ENCODE results near the gene MAD1L1.
A peak's percentile ranks its signal among the peaks of the same experiment; 100 is the strongest.

The MAD1L1 gene

DNA sequence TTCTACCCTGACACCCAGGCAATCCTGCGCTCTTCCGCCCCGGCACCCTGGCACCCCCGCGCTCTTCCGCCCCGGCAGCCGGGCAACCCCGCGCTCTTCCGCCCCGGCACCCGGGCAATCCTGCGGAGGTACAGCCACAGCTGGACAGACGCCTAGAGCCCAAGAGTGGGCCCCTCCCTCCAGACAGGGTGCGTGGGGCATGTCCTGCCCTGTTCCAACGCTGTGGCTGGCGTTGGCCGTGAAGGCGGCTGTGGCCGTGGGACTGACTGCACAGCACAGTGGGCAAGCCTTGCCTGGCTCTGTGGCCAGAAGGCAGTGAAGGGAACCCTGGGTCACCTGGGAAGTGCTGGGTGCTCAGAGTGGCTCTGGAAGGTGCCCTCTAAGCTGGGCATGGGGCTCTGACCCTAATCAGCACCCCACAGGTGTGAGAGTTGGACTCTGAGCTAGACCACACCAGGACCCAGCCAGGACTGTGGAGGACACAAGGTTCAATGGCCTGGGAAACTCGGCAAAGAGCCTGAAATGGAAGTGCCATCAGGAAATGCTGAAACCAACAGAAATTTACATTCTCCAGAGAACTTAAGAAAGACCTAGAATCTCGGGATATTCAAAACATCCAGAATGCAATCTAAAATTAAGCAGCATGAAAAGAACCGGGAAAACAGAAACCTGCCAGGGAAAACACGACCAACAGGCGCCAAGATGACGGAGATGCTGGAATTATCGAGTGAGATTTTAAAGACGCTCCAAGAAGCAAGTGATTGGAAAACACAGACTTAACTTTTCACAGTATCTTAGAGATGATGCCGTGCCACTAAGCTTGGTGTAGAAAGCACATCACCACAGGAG lies 309.1 kb downstream of the MAD1L1 start:
- Histone ChIP-seq H3K27me3 (ENCODE audit: control insufficient read depth in 2 of 2, insufficient read depth in 2 of 2, low read length in 2 of 2) (no peaks in the 10 kb centered on the region), H3K4me3 (ENCODE audit: low read length in 2 of 2) (no peak overlapping the region), H3K9ac (ENCODE audit: low read depth in 1 of 2, low read length in 2 of 2) (no peak overlapping the region), H3K4me1 (ENCODE audit: control insufficient read depth in 2 of 2, insufficient read depth in 2 of 2, low read length in 2 of 2) (peaks cover 13 to 16% of the 10 kb centered on the region in 2 donors), H3K9me3 (ENCODE audit: control insufficient read depth in 2 of 2, low read length in 2 of 2) (no peaks in the 10 kb centered on the region), H3K27ac (ENCODE audit: low read depth in 2 of 2, low read length in 2 of 2) (no peak overlapping the region), H3K36me3 (ENCODE audit: control insufficient read depth in 2 of 2, insufficient read depth in 2 of 2, low read length in 2 of 2) (peaks cover 0 to 2% of the 10 kb centered on the region in 2 donors)

DNA sequence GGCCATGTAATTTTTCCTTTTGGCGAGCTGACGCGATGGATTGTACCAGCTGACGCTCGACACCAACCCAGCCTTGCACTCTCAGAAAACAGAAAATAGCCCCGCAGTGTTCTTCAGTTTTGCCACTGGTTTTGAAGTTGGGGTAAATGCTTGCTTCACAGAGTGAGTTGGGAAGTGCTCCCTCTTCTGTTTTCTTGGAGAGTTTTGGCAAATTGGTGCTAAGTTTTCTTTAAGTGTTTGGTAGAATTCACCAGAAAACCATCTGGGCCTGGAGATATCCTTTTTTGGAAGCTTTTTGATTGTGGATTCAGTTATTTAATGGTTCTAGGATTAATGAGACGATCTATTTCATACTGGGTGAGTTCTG lies 309.9 kb downstream of the MAD1L1 start:
- H3K4me1 ChIP-seq (ENCODE audit: control insufficient read depth in 2 of 2, insufficient read depth in 2 of 2, low read length in 2 of 2): peaks cover 7 to 9% of the 10 kb centered on the region in 2 donors
- H3K4me3 ChIP-seq (ENCODE audit: low read length in 2 of 2): no peak overlapping the region
- no peaks in the 10 kb centered on the region for H3K27me3 ChIP-seq (ENCODE audit: control insufficient read depth in 2 of 2, insufficient read depth in 2 of 2, low read length in 2 of 2)
- no peak overlapping the region for H3K27ac ChIP-seq (ENCODE audit: low read depth in 2 of 2, low read length in 2 of 2)
- no peak overlapping the region for H3K9ac ChIP-seq (ENCODE audit: low read depth in 1 of 2, low read length in 2 of 2)
- peaks cover 0 to 2% of the 10 kb centered on the region in 2 donors for H3K36me3 ChIP-seq (ENCODE audit: control insufficient read depth in 2 of 2, insufficient read depth in 2 of 2, low read length in 2 of 2)
- no peaks in the 10 kb centered on the region for H3K9me3 ChIP-seq (ENCODE audit: control insufficient read depth in 2 of 2, low read length in 2 of 2)

GRCh38 chr7:1922071-1922869 lies 310.5 kb downstream of the MAD1L1 start:
- Histone ChIP-seq H3K4me1 (ENCODE audit: control insufficient read depth in 2 of 2, insufficient read depth in 2 of 2, low read length in 2 of 2) (peaks cover 7 to 8% of the 10 kb centered on the region in 2 donors), H3K27me3 (ENCODE audit: control insufficient read depth in 2 of 2, insufficient read depth in 2 of 2, low read length in 2 of 2) (no peaks in the 10 kb centered on the region), H3K4me3 (ENCODE audit: low read length in 2 of 2) (no peak overlapping the region), H3K36me3 (ENCODE audit: control insufficient read depth in 2 of 2, insufficient read depth in 2 of 2, low read length in 2 of 2) (peaks cover 0 to 2% of the 10 kb centered on the region in 2 donors), H3K27ac (ENCODE audit: low read depth in 2 of 2, low read length in 2 of 2) (no peak overlapping the region), H3K9me3 (ENCODE audit: control insufficient read depth in 2 of 2, low read length in 2 of 2) (no peaks in the 10 kb centered on the region), H3K9ac (ENCODE audit: low read depth in 1 of 2, low read length in 2 of 2) (no peak overlapping the region)

DNA sequence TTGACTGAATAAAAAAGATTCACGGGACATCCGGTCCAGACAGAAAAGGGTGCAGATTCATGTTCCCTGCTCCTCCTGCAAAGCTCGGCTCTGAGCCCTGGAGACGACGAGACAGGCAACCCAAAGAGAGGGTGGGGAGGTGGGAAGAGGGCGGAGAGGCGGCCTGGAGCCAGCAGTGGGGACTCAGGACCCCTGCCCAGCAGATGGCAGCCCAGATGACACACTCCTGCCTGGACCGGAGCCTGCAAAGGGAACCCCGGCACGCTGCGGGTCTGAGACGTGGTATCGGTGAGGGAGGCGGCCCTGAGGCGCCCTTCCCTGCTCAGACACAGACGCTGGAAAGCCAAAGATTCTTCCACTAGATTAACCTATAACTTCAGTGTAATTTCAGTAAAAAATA lies 311.9 kb downstream of the MAD1L1 start:
- Histone ChIP-seq H3K27me3 (ENCODE audit: control insufficient read depth in 2 of 2, insufficient read depth in 2 of 2, low read length in 2 of 2) (no peaks in the 10 kb centered on the region), H3K4me3 (ENCODE audit: low read length in 2 of 2) (no peak overlapping the region), H3K27ac (ENCODE audit: low read depth in 2 of 2, low read length in 2 of 2) (no peak overlapping the region), H3K9me3 (ENCODE audit: control insufficient read depth in 2 of 2, low read length in 2 of 2) (no peaks in the 10 kb centered on the region), H3K36me3 (ENCODE audit: control insufficient read depth in 2 of 2, insufficient read depth in 2 of 2, low read length in 2 of 2) (peaks cover 0 to 2% of the 10 kb centered on the region in 2 donors), H3K9ac (ENCODE audit: low read depth in 1 of 2, low read length in 2 of 2) (no peak overlapping the region), H3K4me1 (ENCODE audit: control insufficient read depth in 2 of 2, insufficient read depth in 2 of 2, low read length in 2 of 2) (peaks cover 2 to 7% of the 10 kb centered on the region in 2 donors)

DNA sequence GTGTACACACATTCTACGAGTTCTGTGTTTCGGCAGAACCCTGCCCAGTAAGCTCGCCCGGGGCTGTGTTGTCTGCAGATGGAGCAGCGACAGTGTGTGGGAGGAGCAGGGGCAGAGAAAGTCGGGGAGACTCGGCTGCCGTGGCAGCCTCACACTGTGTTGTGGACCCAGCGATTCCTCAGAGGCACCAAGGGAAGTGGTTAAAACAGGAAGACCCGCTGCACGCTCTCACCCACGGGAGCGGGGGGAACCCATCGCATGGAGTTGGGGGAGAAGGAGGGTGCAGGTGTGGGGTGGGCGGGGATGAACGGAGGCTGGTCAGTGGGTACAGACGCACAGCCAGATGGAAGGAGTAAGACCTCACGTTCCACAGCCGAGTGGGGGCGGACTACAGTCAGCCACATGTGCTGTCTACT lies 312.5 kb downstream of the MAD1L1 start:
- peaks cover 2 to 7% of the 10 kb centered on the region in 2 donors for H3K4me1 ChIP-seq (ENCODE audit: control insufficient read depth in 2 of 2, insufficient read depth in 2 of 2, low read length in 2 of 2)
- peak overlapping the region in 1 of 2 donors; percentile 18 for H3K4me3 ChIP-seq (ENCODE audit: low read length in 2 of 2)
- no peaks in the 10 kb centered on the region for H3K9me3 ChIP-seq (ENCODE audit: control insufficient read depth in 2 of 2, low read length in 2 of 2)
- no peak overlapping the region for H3K9ac ChIP-seq (ENCODE audit: low read depth in 1 of 2, low read length in 2 of 2)
- H3K27me3 ChIP-seq (ENCODE audit: control insufficient read depth in 2 of 2, insufficient read depth in 2 of 2, low read length in 2 of 2): no peaks in the 10 kb centered on the region
- H3K27ac ChIP-seq (ENCODE audit: low read depth in 2 of 2, low read length in 2 of 2): peak overlapping the region in 1 of 2 donors; percentile 16
- peaks cover 0 to 2% of the 10 kb centered on the region in 2 donors for H3K36me3 ChIP-seq (ENCODE audit: control insufficient read depth in 2 of 2, insufficient read depth in 2 of 2, low read length in 2 of 2)

- no peaks in the 10 kb centered on the region for H3K27me3 ChIP-seq (ENCODE audit: control insufficient read depth in 2 of 2, insufficient read depth in 2 of 2, low read length in 2 of 2)
- H3K9ac ChIP-seq (ENCODE audit: low read depth in 1 of 2, low read length in 2 of 2): no peak overlapping the region
- peak overlapping the region in 1 of 2 donors; percentile 18 for H3K4me3 ChIP-seq (ENCODE audit: low read length in 2 of 2)
- peak overlapping the region in 1 of 2 donors; percentile 16 for H3K27ac ChIP-seq (ENCODE audit: low read depth in 2 of 2, low read length in 2 of 2)
- H3K9me3 ChIP-seq (ENCODE audit: control insufficient read depth in 2 of 2, low read length in 2 of 2): no peaks in the 10 kb centered on the region
- peaks cover 0 to 2% of the 10 kb centered on the region in 2 donors for H3K36me3 ChIP-seq (ENCODE audit: control insufficient read depth in 2 of 2, insufficient read depth in 2 of 2, low read length in 2 of 2)
- H3K4me1 ChIP-seq (ENCODE audit: control insufficient read depth in 2 of 2, insufficient read depth in 2 of 2, low read length in 2 of 2): peaks cover 2 to 7% of the 10 kb centered on the region in 2 donors
Measured at GRCh38 chr7:1919539-1920265, 313.0 kb downstream of the MAD1L1 start.

DNA sequence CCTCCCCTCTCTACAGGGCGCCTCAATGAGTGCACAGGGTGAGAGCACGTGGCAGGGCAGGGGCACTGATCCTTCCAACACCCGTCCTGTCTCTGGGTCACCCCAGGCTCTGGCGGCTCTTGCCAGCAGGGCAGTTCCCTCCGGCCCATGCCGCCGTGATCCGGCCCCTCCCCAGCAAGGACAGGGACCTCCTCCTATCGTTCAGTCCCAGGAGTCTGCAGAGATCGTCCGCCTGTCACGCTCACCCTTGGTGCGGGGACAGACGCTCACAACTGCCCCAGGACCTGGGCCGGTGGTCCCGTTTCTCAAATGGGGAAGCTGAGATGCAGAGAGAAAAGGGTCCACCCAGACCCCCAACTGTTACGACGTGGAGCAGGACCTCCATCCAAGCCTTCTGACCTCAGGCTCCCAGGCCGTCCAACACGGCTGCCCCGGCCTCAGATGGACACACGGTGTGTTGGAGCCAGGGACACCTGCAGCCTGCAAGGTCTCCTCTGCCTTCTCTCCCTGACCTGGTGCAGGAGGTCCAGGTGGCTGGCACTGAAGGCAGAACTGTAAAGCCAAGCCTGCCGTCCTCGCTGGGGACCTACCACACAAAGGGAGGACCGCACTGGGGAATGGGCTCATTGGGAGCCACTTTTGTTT lies 313.7 kb downstream of the MAD1L1 start:
- H3K27ac ChIP-seq (ENCODE audit: low read depth in 2 of 2, low read length in 2 of 2): no peak overlapping the region
- no peak overlapping the region for H3K9ac ChIP-seq (ENCODE audit: low read depth in 1 of 2, low read length in 2 of 2)

GRCh38 chr7:1918063-1918645 lies 314.6 kb downstream of the MAD1L1 start:
- Histone ChIP-seq H3K4me3 (ENCODE audit: low read length in 2 of 2) (no peak overlapping the region), H3K9ac (ENCODE audit: low read depth in 1 of 2, low read length in 2 of 2) (no peak overlapping the region), H3K27me3 (ENCODE audit: control insufficient read depth in 2 of 2, insufficient read depth in 2 of 2, low read length in 2 of 2) (no peaks in the 10 kb centered on the region), H3K36me3 (ENCODE audit: control insufficient read depth in 2 of 2, insufficient read depth in 2 of 2, low read length in 2 of 2) (peaks cover 0 to 2% of the 10 kb centered on the region in 2 donors), H3K9me3 (ENCODE audit: control insufficient read depth in 2 of 2, low read length in 2 of 2) (no peaks in the 10 kb centered on the region), H3K4me1 (ENCODE audit: control insufficient read depth in 2 of 2, insufficient read depth in 2 of 2, low read length in 2 of 2) (peaks cover 2 to 7% of the 10 kb centered on the region in 2 donors), H3K27ac (ENCODE audit: low read depth in 2 of 2, low read length in 2 of 2) (no peak overlapping the region)

More for the DNA sequence above, 313.7 kb downstream of the MAD1L1 start:
- H3K27me3 ChIP-seq (ENCODE audit: control insufficient read depth in 2 of 2, insufficient read depth in 2 of 2, low read length in 2 of 2): no peaks in the 10 kb centered on the region
- peaks cover 2 to 7% of the 10 kb centered on the region in 2 donors for H3K4me1 ChIP-seq (ENCODE audit: control insufficient read depth in 2 of 2, insufficient read depth in 2 of 2, low read length in 2 of 2)
- H3K36me3 ChIP-seq (ENCODE audit: control insufficient read depth in 2 of 2, insufficient read depth in 2 of 2, low read length in 2 of 2): peaks cover 0 to 2% of the 10 kb centered on the region in 2 donors
- H3K4me3 ChIP-seq (ENCODE audit: low read length in 2 of 2): no peak overlapping the region
- H3K9me3 ChIP-seq (ENCODE audit: control insufficient read depth in 2 of 2, low read length in 2 of 2): no peaks in the 10 kb centered on the region

Measured in mucosa of rectum (tissue), 2 donors.